SU-DHL-6 (cell line): ENCODE measurements around the gene MRO.

ENCODE experiments used
- H2AFZ ChIP-seq: fragments of 200-600 bp; sonication (generic); 2 replicates; pipeline ENCODE4 v1.6.1; 2014; ENCODE audit warnings: low read depth, mild to moderate bottlenecking, moderate library complexity, mixed read lengths, antibody characterized with exemption, low read length; ENCODE audit not compliant: severe bottlenecking
- H3F3A ChIP-seq: fragments of 200-600 bp; shearing (Covaris generic); 2 replicates; pipeline ENCODE4 v1.6.0; 2016; ENCODE audit warnings: antibody characterized with exemption, mild to moderate bottlenecking; ENCODE audit not compliant: insufficient read depth
- H3K27ac ChIP-seq: fragments of 200-600 bp; sonication (generic); 2 replicates; pipeline ENCODE4 v1.5.1; 2016; ENCODE audit warnings: low read depth, mild to moderate bottlenecking, low read length, moderate library complexity, mixed read lengths
- H3K27me3 ChIP-seq: fragments of 200-600 bp; sonication (generic), shearing (Covaris generic); 2 replicates; pipeline ENCODE4 v1.6.0; 2014; ENCODE audit warnings: mild to moderate bottlenecking, low read length
- H3K36me3 ChIP-seq: fragments of 200-600 bp; sonication (generic); 2 replicates; pipeline ENCODE4 v1.6.1; 2014; ENCODE audit warnings: mild to moderate bottlenecking, low read length, mixed read lengths
- H3K4me2 ChIP-seq: fragments of 300-600, 200-600 bp; shearing (Covaris generic), sonication (generic); 2 replicates; pipeline ENCODE4 v1.6.0; 2014; ENCODE audit warnings: low read length, low read depth, mild to moderate bottlenecking; ENCODE audit not compliant: poor library complexity, severe bottlenecking
- H3K4me3 ChIP-seq: fragments of 200-600 bp; sonication (generic); 2 replicates; pipeline ENCODE4 v1.5.1; 2014; ENCODE audit warnings: antibody characterized with exemption, low read length, mild to moderate bottlenecking, mixed read lengths; ENCODE audit not compliant: insufficient read depth, poor library complexity, severe bottlenecking
- H3K79me2 ChIP-seq: fragments of 200-600 bp; sonication (generic); 2 replicates; pipeline ENCODE4 v1.6.1; 2014; ENCODE audit warnings: mild to moderate bottlenecking, low read length, moderate library complexity; ENCODE audit not compliant: insufficient read depth
- H3K9ac ChIP-seq: fragments of 200-600 bp; sonication (generic); 2 replicates; pipeline ENCODE4 v1.7.0; 2014; ENCODE audit warnings: mild to moderate bottlenecking, low read length
- H3K9me2 ChIP-seq: fragments of 200-600 bp; sonication (generic); replicated peaks from 2 replicates; pipeline ENCODE4 v1.6.1; 2014; ENCODE audit warnings: low read length; ENCODE audit not compliant: insufficient read depth
- H3K9me3 ChIP-seq: fragments of 200-600 bp; sonication (generic); 2 replicates; pipeline ENCODE4 v1.6.1; 2014; ENCODE audit warnings: low read length, mixed read lengths; ENCODE audit not compliant: insufficient read depth
- H4K20me1 ChIP-seq: fragments of 200-600 bp; sonication (generic); 2 replicates; pipeline ENCODE4 v1.6.1; 2014; ENCODE audit warnings: low read depth, mild to moderate bottlenecking, antibody characterized with exemption, low read length, moderate library complexity, mixed read lengths
- CTCF ChIP-seq: fragments of 200-600 bp; sonication (generic); IDR thresholded peaks from one replicate; pipeline ENCODE4 v1.5.1; 2017; ENCODE audit warnings: antibody characterized with exemption, mild to moderate bottlenecking, low read length, moderate library complexity; ENCODE audit not compliant: insufficient read depth, poor library complexity, severe bottlenecking
- EZH2phosphoT487 ChIP-seq: fragments of 200-600 bp; sonication (generic), shearing (Covaris generic); conservative IDR thresholded peaks from 2 replicates; pipeline ENCODE4 v1.6.1; 2018; ENCODE audit warnings: mild to moderate bottlenecking, antibody characterized with exemption, low read length, moderate library complexity, mixed read lengths

The MRO gene

GRCh38 chr18:50775726-50776125 lies 44.1 kb downstream of the MRO start:
- no peaks in the 10 kb centered on the region for H3K79me2 ChIP-seq
- no peak overlapping the region for H3K4me3 ChIP-seq
- H3K4me2 ChIP-seq = no peak overlapping the region
- H3K9me2 ChIP-seq = no peaks in the 10 kb centered on the region
- no peak overlapping the region for H2AFZ ChIP-seq
- no peaks in the 10 kb centered on the region for H3F3A ChIP-seq
- TF ChIP-seq EZH2phosphoT487 (no peak), CTCF (no peak)
- H3K9ac ChIP-seq = no peak overlapping the region
- H4K20me1 ChIP-seq = no peaks in the 10 kb centered on the region
- no peaks in the 10 kb centered on the region for H3K36me3 ChIP-seq
- H3K27ac ChIP-seq = no peak overlapping the region
- no peaks in the 10 kb centered on the region for H3K9me3 ChIP-seq
- no peaks in the 10 kb centered on the region for H3K27me3 ChIP-seq

- Histone ChIP-seq H3K27ac (no peak overlapping the region), H3K9me2 (no peaks in the 10 kb centered on the region), H3K4me3 (no peak overlapping the region), H3K36me3 (no peaks in the 10 kb centered on the region), H4K20me1 (no peaks in the 10 kb centered on the region), H3K4me2 (no peak overlapping the region), H3F3A (no peaks in the 10 kb centered on the region), H3K27me3 (no peaks in the 10 kb centered on the region), H3K9ac (no peak overlapping the region), H3K79me2 (no peaks in the 10 kb centered on the region), H3K9me3 (no peaks in the 10 kb centered on the region), H2AFZ (no peak overlapping the region)
- TF ChIP-seq EZH2phosphoT487 (no peak), CTCF (no peak)
Measured at GRCh38 chr18:50775207-50775606, 44.6 kb downstream of the MRO start.

- H3K9me2 ChIP-seq = no peaks in the 10 kb centered on the region
- no peak overlapping the region for H3K4me3 ChIP-seq
- H3K27ac ChIP-seq = no peak overlapping the region
- no peaks in the 10 kb centered on the region for H3F3A ChIP-seq
- TF ChIP-seq EZH2phosphoT487 (no peak), CTCF (no peak)
- H3K9ac ChIP-seq = no peak overlapping the region
- no peak overlapping the region for H3K4me2 ChIP-seq
- H3K27me3 ChIP-seq = no peaks in the 10 kb centered on the region
- no peaks in the 10 kb centered on the region for H3K79me2 ChIP-seq
- H4K20me1 ChIP-seq = no peaks in the 10 kb centered on the region
- H2AFZ ChIP-seq = no peak overlapping the region
- no peaks in the 10 kb centered on the region for H3K36me3 ChIP-seq
- H3K9me3 ChIP-seq = peaks cover 3% of the 10 kb centered on the region; the same call in 1 of the 2 replicates
Measured at GRCh38 chr18:50769463-50769862, 50.4 kb downstream of the MRO start.
